Measurements from ENCODE around the gene RPA1. TPM values are rescaled to one million over a fixed set of nuclear protein-coding genes. Genes with fewer than 3 reads are reported as not detected.

Gene RPA1
- total RNA-seq, 1 donor from 2014 or later: 234 TPM

- intact Hi-C loops (cut with micrococcal nuclease): no loop called here
Observed at GRCh38 chr17:1906662-1907101, 76.9 kb downstream of the RPA1 start.

- intact Hi-C loops (cut with micrococcal nuclease): no loop called here
Observed at GRCh38 chr17:1907216-1907631, 77.4 kb downstream of the RPA1 start.

GRCh38 chr17:1907909-1908698, 78.3 kb downstream of the RPA1 start:
- intact Hi-C loops (cut with micrococcal nuclease): loop anchor here (1.0 kb wide), 1 partner anchor 122 kb away; the partner anchor contains the start of gene DPH1

- intact Hi-C loops (cut with micrococcal nuclease): loop anchor here (1.0 kb wide), 1 partner anchor 121 kb away; the partner anchor contains the start of gene DPH1
Observed at GRCh38 chr17:1908699-1909309, 79.0 kb downstream of the RPA1 start.

GRCh38 chr17:1909985-1910384, 80.2 kb downstream of the RPA1 start:
- intact Hi-C loops (cut with micrococcal nuclease): no loop called here

- intact Hi-C loops (cut with micrococcal nuclease): no loop called here
Observed at GRCh38 chr17:1912146-1912545, 82.3 kb downstream of the RPA1 start.

- intact Hi-C loops (cut with micrococcal nuclease): no loop called here
Observed at GRCh38 chr17:1913702-1914101, 83.9 kb downstream of the RPA1 start.

GRCh38 chr17:1914661-1915083, 84.9 kb downstream of the RPA1 start:
- intact Hi-C loops (cut with micrococcal nuclease): no loop called here

- intact Hi-C loops (cut with micrococcal nuclease): no loop called here
Observed at GRCh38 chr17:1915889-1916288, 86.1 kb downstream of the RPA1 start.

GRCh38 chr17:1916316-1916715, 86.5 kb downstream of the RPA1 start:
- intact Hi-C loops (cut with micrococcal nuclease): no loop called here

- intact Hi-C loops (cut with micrococcal nuclease): no loop called here
Observed at GRCh38 chr17:1916963-1917715, 87.3 kb downstream of the RPA1 start.

- intact Hi-C loops (cut with micrococcal nuclease): no loop called here
Observed at GRCh38 chr17:1918346-1919162, 88.7 kb downstream of the RPA1 start.

- intact Hi-C loops (cut with micrococcal nuclease): no loop called here
Observed at GRCh38 chr17:1919201-1919600, 89.4 kb downstream of the RPA1 start.

- intact Hi-C loops (cut with micrococcal nuclease): no loop called here
Observed at GRCh38 chr17:1920948-1921351, 91.1 kb downstream of the RPA1 start.

GRCh38 chr17:1928976-1929375, 99.2 kb downstream of the RPA1 start:
- intact Hi-C loops (cut with micrococcal nuclease): no loop called here

- intact Hi-C loops (cut with micrococcal nuclease): no loop called here
Observed at GRCh38 chr17:1930337-1930645, 100.5 kb downstream of the RPA1 start.

GRCh38 chr17:1931844-1932579, 102.2 kb downstream of the RPA1 start:
- intact Hi-C loops (cut with micrococcal nuclease): no loop called here

GRCh38 chr17:1933875-1934715, 104.3 kb downstream of the RPA1 start:
- intact Hi-C loops (cut with micrococcal nuclease): no loop called here

GRCh38 chr17:1934901-1935300, 105.1 kb downstream of the RPA1 start:
- intact Hi-C loops (cut with micrococcal nuclease): no loop called here

- intact Hi-C loops (cut with micrococcal nuclease): no loop called here
Observed at GRCh38 chr17:1936766-1937165, 107.0 kb downstream of the RPA1 start.

All from T-helper 2 cell treated with Interferon-gamma antibody and Interleukin-4, amounts not matched to agents 100 ng/mL and 5 ng/mL, for 36 hours (primary cell).